Stimulated activated CD4-positive, alpha-beta T cell treated with anti-CD3 and anti-CD28 coated beads, Interleukin-12 subunit alpha, Interleukin-12 subunit beta, amount 100 ng/mL, for 24 hours (primary cell): ENCODE measurements around the gene FMNL3.
"Not testable (repeated sequence)": the region's sequence is repeated elsewhere in the genome, so short reads cannot be mapped to it uniquely, and the experiment has no call there.

Experiments
- DNase-seq, 2 experiments: peaks; one replicate each; pipeline ENCODE4 v3.0.0-alpha.2; 2020; ENCODE audit warnings: low read depth in 2 of 2

FMNL3 gene

DNA sequence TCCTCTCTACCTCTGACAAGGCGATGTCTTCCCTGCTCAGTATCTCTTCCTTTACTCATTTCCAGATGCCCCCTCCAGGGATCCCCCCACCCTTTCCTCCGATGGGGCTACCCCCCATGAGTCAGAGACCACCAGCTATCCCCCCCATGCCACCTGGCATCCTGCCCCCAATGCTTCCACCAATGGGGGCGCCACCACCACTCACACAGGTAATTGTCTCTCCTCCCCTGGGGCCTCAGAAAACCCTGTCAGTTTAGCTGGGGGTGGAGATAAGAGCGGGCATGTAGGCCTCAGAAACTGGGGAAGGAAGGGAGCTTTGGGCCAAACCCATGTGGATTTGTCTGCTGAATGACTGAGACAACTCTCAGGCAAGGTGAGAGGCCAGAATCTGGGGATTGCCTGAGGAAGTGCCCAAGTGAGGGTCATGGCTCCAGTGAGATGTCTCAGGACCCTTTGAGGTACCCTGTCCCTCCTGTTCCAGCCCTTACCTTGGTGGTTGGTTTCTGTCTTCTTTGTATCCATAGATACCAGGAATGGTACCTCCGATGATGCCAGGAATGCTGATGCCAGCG, 75.8 kb downstream of the FMNL3 start:
- no peak for DNase-seq

DNA sequence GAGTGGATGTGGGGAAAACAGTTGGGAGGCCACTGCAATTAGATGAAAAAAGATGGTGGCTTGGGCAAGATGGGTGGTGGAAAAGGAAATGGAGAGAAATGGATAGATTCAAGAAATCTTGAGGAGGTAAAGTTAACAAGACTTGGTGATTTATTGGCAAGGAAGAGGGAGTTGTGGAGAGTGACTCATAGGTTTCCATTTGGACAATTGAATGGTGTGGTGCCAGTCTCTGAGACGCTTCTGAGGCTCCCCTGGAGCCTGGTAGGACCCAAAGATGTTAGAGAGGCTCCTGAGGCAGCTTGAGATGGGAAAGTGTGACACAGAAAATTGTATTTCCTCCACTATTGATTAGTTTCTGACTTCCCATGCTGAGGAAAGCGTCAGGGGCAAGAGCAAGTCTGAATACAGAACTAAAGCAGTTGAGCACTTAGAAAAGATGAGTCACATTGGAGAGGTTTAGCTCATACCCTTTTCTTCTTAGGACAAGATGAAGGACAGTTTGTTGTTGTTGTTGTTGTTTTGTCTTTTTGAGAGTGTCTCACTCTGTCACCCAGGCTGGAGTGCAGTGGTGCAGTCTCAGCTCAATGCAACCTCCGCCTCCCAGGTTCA, 79.3 kb downstream of the FMNL3 start:
- no peak for DNase-seq

DNA sequence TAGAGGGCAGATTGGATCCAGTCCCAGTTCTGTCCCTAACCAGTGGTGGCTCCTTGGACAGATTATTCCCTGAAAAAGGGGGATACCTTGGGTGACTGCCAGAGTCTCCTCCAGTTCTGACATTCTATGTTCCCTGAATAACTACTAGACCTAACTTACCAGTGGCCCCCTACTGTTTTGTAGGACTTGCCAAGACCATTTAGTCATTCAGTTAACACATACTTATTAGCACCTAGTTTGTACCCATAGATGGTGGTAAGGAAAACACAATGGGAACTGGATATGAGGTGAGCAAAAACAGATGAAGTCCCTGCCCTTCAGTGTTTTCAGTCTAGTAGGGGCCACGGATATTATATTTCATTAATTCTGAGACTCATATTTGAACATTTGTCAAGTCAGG, 80.4 kb downstream of the FMNL3 start:
- no peak for DNase-seq

DNA sequence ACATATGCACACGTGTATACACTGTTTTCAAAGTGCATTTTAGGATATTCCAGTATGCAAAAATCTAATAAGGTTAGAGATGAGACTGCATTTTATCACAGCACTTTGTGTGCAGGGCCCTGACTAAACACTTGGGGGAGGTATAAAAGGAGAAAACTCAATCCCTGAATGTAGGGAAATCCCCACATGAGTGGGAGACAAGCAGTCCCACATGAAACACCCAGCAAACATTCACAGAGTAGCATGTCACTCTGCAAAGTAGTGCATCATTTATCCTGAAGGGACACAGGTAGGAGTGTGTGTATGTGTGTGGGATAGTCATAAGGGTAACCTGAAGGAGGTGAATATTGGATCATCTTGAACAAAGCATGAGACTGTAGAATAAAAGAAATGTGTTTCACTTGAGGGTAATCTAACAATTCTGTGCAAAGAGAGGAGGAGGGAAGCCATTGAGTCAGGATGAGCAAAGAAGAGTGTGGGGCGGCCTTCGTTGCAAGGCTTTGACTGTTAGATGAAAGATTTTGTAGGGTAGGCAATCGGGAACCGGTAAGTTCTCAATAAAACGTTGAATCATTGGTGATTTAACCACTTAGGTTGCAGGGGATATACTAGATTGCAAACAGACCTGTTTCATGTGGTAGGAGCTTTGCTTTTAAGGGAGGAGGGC, 80.9 kb downstream of the FMNL3 start:
- no peak for DNase-seq

DNA sequence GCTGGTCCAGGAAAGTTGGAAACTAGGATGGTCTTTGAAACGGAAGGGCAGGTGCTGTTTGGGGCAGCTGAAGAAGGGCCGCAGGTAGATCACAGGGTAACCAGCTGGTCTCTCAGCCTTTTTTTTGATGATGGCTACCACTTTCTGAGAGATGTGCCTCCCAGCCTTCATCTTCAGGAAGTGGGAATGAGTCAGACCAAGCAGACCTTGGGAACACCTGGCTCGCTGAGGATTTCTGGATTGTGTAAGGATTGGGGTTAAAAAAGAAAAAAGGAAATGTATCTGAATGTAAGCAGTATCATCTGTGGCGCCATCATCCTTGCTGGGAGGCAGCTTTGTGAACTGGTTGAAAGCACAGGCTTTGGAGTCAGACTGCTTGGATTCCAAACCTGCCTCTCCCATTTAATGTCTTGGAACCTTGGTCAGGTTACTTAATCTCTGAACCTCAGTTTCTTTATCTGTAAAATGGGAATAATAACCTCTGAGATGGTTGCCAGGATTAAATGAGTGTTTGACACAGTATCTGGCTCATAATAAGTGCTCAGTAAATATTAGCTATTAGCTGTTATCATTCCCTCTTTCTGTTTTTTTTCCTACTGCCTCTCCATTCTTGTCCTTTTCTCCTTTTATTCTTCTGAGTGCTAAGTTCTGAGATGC, 82.2 kb downstream of the FMNL3 start:
- DNase-seq: no peak

DNA sequence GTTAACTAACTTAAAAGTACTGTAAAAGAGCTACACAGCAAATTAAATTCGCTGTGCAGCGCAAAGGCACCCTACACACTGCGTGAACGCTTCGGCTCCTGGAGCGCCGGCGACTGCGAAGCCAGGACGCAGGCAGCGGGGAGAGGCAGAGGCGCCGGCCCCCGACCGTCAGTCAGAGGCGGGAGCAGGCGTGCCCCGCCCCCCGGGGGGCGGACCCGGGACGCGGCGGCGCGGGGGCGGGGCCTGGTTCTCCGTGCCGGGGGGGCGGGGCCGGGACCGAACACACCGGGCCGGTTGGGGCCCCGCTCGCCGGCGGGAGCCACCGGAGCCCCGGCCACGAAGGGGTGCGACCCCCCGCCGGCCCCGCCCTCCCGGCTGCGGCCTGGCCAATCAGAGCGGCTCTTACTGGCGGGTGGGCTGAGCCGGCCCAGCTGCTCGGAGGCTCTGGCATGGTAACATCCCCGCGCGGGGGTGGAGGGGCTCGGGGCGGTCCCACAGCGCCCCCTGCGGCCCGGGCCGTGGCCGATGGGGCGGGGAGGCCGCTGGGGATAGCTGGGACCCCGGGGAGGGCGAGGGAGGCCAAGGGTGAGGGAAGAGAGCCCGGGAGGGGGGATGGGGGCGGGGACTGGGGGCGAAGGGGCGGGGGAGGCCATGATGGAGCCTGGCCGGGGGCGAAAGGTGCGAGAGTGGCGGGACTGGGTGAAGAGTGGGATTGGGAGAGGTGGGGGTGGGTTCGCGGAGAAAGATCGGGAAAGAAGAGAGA, 83.9 kb downstream of the FMNL3 start, which contains the start of gene PRPF40B:
TSS of gene PRPF40B (plus strand) at position 420 of the 763 bp plus-strand sequence. CDS start at position 450, 30 bp downstream.
- peak; percentile 58 to 72 for DNase-seq

DNA sequence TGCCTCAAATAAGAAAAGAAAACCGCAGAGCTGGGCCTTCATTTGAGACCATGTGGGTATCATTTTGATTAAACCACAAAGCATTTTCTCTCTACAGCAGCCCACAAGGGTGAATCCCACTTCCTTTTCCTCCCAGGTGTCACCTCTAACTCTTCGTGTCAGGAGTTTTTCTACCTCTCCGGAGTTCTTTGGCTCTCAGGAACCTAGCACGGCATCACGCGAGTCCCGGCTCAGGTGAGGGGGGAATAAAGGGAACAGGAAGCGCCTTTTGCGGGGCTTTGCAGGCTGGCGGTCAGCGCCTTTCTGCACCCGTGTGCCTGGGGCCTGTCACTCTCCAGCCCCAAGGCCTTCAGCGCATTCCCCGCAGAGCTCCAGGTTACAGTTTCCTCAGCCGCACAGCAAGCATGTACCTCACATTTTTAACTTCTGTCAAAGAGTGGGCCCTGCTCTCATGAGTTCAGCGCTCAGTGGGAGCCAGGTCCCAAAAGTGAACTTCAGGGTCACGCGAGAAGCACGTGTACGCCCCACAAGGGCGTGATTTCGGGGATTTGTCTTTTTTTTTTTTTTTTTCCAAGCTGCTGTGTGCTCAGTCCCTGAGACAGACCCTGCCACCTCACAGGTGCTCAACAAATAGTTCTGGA, 84.6 kb downstream of the FMNL3 start:
- DNase-seq: peak; percentile 27 to 44

DNA sequence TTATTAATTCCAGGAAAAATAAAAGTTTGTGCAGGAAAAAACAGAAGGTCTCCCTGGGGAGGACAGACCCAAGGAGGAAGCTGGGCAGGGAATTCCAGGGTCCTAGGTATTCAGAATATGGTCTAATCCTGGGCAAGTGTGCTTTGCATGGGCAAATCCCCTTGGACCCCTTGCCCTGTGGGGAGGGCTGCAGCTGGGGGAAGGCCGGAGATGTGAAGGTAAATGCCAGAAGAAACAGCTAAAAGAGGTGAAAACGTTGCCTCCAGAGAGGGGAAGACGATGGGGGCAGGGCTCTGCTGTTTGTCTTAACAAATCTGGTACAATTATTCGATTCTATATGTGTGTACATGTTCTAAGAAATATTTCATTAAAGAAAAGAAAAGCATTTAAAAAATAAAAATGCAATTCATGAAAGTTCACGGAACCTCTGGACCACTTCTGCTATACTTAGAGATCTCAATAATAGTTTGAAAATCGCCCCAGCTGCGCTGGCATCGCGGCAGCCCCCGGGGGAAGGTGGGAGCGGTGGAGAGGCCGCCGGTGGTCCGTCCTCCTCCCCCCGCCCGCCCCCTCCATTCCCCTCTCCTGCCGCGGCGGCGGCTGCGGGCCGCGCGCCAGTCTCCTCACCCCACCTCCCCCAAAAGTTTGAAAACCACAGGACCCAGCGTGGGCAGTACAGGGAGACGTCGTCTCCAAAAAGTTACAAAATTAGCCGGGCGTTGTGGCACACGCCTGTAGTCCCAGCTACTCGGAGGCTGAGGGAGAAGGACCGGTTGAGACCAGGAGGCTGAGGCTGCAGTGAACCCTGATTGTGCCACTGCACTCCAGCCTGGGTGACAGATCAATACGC, 85.3 kb downstream of the FMNL3 start:
- no peak for DNase-seq

DNA sequence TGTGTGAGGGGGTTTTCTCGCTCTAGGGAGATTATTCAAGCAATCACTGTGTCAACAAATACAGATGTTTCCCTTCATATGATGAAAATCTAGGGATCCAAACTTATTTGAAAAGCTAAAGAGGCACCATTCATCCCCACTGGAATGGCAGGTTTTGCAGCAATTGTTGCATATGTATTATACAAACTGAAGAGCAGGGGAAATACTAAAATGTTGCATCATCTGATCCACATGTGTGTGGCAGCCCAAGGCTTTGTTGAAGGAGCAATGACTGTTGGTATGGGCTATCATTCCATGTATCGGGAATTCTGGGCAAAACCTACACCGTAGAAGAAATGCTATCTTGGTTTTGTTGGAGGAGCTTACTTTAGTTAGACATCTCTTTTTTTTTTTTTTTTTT, 87.9 kb downstream of the FMNL3 start:
- DNase-seq: no peak

DNA sequence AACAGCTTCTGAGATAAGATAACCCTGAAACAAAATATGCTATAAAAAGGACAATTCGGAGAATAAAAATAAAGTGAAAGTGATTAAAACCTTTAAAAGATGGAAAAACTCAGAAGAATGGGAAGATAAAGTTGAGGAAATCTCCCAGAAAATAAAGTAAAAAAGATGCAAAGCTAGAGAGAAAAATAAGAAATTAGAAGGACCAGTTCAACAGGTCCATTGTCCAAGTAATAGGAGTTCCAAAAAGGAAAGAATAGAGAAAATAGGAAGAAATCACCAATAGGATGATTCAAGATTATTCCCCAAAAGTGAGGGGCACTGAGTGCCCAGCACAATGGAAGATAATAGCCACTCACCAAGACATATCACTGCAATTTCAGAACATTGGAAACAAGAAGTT, 88.6 kb downstream of the FMNL3 start:
- no peak for DNase-seq

DNA sequence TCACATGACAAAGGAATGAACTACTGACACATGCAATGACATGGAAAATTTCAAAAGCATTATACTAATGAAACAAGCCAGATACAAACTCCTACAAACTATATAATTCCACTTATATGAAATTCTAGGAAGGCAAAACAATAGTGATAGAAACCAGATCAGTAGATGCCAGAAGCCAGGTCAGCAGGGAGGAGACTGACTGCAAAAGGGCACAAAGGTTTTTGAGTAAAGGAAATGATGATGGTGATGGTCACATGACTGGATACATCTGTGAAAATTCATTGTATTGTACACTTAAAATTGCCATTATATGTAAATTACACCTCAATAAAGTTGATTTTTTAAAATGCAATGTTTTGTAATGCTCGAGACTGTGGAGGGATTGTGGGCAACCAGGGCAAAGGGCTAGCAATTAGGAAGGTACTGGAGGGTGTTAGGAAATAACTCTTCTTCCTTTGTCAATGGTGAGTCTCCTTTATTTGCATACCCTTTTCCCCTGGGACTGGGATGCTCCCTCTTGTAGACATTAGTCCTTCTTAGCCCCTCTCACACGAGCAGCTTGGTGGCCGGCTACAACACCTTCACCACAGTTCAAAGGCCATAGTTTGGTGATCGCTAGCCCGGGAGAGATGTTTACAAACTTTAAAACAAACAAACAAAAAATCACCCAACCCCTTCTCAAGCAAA, 90.5 kb downstream of the FMNL3 start:
- DNase-seq: no peak

DNA sequence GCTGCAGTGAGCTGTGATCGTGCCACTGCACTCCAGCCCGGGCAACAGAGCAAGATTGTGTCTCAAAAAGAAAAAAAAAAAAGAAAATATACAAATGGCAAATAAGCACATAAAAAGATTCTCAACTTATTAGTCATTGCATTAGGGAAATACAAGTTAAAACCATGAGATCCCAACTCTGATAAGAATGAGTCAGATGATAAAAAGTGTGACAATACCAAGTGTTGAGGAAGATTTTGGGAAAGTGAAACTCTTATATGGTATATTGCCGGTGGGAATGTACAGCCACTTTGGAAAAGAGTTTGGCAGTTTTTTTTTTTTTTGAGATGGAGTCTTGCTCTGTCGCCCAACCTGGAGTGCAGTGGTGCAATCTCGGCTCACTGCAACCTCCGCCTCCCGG, 91.5 kb downstream of the FMNL3 start:
- no peak for DNase-seq

DNA sequence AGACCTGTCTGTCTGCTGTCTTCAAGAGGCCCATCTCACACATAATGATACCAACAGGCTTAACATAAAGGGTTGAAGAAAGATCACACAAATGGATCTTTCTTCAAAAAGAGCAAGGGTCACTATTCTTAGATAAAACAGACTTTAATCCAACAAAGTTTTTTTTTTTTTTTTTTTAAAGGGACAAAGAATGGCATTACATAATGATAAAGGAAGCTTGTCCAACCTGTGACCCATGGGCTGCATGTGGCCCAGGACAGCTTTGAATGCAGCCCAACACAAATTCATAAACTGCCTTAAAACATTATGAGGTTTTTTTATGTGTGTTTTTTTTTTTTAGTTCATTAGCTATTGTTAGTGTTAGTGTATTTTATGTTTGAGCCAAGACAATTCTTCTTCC, 95.0 kb downstream of the FMNL3 start:
- DNase-seq: no peak

DNA sequence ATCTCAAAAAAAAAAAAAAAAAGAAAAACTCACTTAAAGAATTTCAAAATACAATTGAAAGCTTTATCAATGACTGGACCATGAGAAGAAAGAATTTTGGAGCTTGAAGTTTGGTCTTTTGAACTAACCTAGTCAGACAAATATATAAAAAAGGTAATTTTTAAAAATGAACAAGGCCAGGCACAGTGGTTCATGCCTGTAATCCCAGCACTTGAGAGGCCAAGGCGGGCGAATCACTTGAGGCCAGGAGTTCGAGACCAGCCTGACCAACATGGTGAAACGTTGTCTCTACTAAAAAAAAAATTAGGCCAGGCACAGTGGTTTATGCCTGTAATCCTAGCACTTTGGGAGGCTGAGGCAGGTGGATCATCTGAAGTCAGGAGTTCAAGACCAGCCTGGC, 96.4 kb downstream of the FMNL3 start:
- DNase-seq: not testable (repeated sequence)

DNA sequence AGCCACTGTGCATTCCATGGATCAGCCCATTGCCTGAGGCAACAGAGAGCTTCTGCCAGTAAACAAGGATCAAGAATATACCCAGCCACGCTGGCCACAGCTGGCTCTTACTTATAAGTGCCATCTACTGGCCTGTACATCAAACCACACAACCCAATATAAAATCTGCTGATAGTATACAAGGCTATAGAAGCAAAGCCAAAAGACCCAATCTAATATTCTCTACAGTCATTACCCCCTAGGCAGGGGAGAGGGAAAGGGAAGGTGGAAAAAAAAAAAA, 97.4 kb downstream of the FMNL3 start:
- no peak for DNase-seq

DNA sequence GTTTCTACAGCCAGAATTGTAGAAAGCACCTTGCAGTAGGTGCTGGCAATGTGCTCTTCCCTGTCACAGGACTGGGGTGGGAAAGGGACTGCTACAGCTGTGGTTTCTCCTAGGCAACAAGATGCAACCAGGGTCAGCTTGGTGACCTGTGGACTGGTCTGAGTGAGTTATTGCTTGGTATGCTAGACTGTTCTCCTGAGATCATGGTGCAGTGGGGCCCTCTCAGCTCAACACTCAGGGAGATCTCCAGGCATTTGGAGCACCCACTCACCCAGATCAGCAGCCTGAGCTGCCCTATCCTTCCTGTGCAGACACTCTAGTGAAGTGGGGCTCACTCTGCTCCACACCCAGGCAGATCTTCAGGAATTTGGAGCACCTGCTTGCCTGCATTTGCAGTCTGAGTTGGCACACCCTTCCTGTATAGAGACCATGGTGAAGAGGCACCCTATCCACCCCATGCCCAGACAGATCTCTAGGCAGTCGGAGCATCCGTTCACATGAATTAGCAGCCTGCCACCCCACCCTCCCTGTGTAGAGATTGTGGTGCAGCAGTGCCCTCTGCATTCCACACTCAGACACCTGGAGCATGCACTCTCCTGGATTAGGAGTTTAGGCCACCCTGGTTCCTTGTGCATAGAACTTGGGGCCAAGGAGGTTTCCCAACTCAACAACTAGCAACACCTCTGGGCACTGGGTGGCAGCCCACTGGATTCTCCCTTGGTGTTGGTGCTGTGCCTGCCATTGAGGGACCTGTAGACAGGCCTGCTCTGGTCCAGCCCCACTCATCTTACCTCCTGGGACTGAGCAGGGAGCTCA, 97.9 kb downstream of the FMNL3 start:
- DNase-seq: no peak

DNA sequence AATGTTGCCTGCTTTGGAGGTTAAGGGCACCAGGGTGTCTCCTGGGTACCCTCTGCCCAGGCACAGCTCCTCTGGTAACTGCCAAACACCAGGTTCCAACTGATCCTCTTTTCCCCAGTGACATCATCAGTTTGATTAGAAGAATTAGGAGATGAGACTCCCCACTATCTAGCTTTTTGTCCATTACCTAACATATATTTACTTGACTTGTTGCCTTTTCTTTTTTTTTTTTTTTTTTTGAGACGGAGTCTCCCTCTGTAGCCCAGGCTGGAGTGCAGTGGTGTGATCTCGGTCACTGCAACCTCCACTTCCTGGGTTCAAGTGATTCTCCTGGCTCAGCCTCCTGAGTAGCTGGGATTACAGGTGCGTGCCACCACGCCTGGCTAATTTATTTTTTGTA, 101.7 kb downstream of the FMNL3 start, which contains the start of gene FAM186B:
TSS of gene FAM186B (minus strand) at position 101 of the 400 bp plus-strand sequence. CDS start 162 bp downstream, outside the sequence.
- DNase-seq: not testable (repeated sequence)

DNA sequence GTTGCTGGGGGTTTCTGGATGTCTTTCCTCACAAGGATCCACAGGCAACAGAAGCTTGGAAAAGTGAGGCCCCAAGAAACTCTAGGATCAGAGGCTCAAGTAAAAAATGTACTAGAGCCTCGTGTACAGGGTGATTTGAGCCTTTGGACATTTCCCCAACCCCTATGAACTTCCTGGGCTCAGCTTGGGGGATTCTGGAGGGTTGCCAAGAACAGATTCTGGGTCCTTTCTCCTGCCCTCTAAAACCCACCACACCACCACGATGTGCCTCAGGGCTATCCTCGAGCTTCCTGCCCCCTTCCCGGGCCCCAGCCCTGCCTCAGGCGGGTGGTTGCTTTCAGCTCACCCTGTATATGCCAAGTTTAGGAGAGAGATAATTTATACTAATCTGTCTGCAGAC, 102.3 kb downstream of the FMNL3 start:
- DNase-seq: no peak

DNA sequence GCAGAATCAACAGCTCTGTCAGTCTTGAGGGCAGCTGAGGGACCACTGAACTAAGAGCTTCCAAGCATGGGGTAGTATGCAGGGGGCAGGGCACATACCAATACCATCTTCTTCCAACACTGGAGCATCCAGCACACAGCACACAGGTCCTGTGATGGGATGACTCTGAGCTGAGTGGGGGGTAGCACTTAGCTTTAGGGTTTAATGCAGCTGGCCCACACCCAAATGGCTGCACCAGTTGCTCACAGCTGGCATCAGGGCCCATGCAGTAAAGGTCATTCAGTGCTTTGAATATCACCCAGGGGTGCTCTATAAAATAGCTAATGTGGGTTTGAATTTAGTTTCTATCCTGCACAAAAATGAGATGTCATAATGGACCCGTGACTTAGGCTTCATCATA, 103.5 kb downstream of the FMNL3 start:
- no peak for DNase-seq
